GM10847 (cell line): ENCODE results near the gene USF2.

ENCODE experiments used
- POLR2A ChIP-seq: IDR thresholded peaks from 2 replicates; pipeline ENCODE4 v1.6.1; 2011; ENCODE audit not compliant: insufficient read length; ENCODE audit errors: extremely low read depth

Gene USF2

DNA sequence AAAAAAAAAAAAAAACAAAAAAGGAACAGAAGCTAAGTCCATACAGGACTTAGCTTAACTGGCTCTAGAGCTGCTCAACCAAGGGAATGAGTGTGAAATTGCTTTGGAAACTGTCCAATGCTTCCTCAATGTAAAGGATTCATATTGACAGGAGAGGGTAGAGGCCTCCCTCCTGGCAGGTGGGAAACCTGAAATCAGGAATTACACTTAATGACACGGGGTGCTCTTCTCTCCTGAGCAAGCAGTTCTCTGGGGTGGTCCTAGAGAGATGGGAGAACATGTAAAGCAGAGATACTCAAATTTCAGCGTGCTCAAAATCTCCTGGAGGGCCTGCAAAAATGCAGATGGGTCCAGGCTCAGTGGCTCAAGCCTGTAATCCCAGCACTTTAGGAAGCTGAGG lies 19.6 kb downstream of the USF2 start:
- no peak for TF ChIP-seq POLR2A

DNA sequence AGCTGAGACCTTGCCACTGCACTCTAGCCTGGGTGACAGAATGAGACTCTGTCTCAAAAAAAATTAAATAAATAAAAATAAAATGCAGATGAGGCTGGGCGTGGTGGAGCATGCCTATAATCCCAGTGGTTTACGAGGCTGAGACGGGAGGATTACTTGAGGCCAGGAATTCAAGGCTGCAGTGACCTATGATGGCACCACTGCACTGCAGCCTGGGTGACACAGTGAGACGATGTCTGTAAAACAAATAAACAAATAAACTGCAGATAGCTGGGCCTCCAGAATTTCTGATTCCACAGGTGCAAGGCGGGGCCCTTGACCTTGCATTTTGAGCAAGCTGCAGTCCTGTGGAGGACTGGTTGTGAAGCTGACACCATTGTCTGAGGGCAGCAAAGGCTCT lies 20.1 kb downstream of the USF2 start:
- TF ChIP-seq POLR2A: no peak

DNA sequence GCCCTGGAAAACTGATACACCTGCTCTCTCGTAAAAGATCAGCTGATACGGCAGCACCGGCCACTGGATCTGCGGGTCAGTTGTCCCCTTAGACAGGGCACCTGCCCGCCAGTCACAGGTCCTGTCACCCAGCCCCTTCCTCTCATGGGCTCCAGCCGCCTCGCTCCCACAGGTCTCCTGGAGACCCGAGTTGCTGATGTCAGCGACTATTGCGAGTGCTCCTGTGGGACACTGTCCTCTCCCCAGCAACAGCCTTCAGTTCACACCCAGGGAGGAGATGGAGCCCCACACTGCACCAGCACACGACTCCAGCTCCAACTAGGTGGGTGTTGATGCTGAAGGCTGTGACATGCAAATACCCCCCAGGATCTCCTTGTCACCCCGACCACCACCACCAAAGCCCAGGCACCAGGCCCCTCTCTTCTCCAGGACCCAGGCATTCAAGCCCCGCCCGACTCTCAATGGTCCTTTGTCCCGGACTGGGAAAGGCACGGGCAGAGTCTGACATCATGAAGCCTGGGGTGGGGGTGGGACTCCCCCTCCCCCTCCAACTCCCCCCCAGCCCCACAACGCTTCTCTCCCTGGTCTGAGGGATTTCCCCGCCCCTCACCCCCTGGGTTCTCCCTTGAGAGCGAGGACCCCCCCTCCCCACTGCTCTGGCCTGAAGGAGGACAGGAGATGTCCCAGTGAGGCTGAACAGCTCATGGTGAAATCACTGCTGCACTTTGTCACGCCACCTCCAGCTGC lies 21.8 kb downstream of the USF2 start:
- TF ChIP-seq POLR2A: no peak

DNA sequence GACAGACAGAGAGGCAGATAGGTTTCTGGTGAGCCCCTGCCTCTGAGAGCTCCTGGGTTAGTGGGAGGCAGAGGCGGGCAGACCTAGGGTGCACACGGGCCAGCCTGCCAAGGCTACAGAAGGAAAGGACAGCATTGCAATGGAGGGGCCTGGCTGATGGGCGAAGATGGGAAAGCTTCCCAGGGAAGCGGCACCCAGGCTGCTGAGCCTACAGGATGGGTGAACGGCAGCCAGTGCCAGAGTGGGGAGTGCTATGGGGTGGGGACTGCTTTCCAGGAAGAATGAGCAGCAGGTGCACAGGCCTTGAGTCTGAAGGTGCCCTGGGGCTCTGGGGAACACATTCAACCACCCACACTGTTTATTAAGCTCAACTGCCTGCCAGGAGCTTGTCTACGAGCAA lies 22.5 kb downstream of the USF2 start:
- no peak for TF ChIP-seq POLR2A

DNA sequence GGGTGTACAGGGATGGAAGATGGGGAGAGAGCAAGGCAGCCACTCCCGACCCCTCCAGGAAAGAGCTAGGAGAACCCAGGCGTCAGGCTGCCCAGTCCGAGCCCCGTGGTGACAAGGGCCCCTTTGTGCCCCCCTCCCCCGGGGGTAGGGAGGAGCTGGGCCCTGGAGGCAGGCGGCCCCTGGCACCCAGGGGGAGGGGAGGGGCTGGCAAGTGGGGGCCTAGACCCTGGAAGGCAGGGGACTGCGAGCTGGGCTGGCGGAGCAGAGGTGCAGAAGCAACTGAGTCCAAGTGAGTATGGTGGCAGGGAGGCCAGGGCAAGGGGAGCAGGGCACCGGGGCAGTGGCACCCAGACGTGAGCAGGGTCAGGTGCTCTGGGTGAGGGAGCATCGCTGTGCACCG lies 23.2 kb downstream of the USF2 start, which contains the start of gene MAG:
Gene MAG (plus strand): TSS at position 246 of the 400 bp plus-strand sequence. CDS start 3,248 bp downstream, outside the sequence.
- TF ChIP-seq POLR2A: no peak

DNA sequence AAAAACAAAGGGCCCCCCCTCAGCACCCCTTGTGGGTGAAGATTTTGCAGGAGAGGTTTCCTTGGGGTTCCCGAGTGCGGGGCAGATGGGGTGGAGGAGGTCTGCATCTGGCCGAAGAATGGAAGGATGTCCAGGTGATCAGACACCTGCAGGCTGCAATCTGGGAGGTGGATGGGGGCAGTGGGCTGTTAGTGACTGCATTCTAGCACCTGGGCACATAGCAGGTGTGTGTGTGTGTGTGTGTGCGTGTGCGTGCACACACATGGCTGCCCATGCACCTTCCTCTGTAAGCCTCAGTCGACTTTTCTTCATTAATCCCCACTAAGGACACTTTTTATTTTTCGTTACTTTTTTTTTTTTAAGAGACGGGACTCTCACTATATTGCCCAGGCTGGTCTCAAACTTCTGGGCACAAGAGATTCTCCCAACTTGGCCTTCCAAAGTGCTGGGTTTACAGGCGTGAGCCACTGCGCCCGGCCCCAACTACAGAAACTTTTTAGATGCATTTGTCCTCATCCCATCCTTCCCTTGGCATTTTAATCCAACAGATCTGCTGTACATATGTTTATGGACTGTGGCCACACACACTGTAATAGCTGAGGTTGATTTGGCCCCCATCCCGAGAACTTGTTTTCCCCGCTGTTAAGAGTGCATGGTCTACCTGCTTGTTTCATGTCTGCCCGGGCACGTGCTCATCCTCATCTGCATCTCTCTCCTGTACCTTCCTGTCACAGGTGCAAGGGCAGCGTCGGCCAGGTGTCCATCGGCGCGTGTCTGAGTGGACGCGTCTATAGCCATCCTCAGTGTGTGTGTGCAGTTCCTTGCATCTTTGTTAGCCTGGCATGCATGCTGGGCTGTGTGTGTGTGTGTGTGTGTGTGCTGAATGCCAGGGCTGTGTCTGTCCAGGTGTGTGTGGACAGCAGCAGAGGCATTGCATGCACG lies 23.9 kb downstream of the USF2 start:
- TF ChIP-seq POLR2A: no peak

DNA sequence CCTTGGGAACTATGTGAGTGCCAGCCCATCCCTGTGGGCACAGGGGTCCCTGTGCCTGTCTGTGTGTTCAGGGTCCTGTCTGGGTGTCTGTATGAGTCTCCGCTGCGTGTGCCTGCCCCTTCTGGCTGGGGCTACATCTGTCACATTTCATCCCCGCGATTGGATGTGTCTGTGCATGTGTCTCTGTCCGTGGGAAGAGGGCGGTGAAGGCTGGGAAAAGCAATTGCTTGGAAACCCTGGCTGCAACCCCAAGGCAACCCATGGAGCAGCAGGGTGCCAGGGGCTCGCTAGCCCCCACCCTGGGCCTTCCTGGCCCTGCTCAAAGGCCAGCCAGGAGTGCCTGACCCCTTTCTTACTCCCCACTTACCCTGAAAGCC lies 24.6 kb downstream of the USF2 start:
- no peak for TF ChIP-seq POLR2A

DNA sequence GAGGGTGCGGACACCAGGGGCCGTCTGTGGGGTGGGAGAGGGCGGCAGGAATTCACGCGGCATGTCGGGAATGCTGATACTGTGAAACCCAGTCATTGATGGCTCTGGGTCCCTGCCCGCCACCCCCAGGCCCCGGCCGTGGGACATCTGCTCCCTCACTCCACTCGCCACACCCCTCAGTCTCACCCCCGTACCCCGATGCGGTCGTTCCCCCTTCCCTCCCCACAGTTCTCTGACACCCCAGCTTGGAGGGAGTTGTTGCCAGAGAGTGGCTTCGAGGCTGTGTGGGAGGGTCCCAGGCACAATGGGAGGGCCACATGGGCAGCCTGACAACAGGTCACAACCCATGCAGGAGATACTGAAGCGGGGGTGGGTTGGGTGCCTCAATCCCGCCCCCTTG lies 25.0 kb downstream of the USF2 start:
- TF ChIP-seq POLR2A: no peak

DNA sequence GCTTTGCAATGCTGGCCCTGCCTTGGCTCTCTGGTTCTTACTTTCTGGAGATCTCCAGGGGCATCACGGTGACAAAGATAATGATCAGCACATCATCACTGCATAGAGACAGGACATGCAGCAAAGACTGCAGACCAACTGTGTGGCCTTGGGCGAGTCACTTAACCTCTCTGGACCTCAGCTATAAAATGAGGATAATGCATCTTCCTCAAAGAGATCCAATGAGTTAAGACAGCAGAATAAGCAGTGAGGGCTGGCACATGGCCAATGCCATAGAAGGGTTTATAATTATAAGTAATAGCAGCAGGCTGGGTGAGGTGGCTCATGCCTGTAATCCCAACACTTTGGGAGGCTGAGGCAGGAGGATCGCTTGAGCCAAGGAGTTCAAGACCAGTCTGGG lies 25.6 kb downstream of the USF2 start:
- no peak for TF ChIP-seq POLR2A

DNA sequence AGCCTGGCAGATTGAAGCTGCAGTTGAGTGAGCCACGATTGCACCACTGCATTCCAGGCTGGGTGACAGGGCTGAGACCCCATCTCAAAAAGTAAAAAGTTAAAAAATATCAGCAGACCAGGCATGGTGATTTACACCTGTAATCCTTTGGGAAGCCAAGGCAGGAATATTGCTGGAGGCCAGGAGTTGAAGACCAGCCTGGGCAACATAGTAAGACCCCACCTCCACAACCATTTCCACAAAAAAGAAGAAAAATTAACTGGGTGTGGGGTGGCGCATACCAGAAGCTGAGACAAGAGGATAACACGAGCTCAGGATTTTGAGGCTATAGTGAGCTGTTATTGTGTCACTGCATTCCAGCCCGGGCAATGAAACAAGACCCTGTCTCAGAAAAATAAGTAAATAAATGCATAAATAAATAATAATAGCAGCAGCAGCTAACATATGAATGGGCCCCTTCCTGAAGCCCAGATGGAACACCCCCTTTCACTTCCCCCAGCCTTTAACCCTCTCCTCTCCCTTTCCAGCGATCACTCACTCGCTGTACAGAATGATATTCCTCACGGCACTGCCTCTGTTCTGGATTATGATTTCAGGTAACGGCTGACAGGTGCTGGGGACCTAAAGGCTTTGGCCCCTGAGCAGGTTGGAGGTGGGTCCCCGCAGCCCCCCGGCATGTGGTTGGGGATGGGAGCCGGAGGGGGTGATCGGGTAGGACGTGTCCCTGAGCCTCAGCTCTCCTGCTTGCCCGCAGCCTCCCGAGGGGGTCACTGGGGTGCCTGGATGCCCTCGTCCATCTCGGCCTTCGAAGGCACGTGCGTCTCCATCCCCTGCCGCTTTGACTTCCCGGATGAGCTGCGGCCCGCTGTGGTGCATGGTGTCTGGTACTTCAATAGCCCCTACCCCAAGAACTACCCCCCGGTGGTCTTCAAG lies 26.4 kb downstream of the USF2 start:
- no peak for TF ChIP-seq POLR2A

DNA sequence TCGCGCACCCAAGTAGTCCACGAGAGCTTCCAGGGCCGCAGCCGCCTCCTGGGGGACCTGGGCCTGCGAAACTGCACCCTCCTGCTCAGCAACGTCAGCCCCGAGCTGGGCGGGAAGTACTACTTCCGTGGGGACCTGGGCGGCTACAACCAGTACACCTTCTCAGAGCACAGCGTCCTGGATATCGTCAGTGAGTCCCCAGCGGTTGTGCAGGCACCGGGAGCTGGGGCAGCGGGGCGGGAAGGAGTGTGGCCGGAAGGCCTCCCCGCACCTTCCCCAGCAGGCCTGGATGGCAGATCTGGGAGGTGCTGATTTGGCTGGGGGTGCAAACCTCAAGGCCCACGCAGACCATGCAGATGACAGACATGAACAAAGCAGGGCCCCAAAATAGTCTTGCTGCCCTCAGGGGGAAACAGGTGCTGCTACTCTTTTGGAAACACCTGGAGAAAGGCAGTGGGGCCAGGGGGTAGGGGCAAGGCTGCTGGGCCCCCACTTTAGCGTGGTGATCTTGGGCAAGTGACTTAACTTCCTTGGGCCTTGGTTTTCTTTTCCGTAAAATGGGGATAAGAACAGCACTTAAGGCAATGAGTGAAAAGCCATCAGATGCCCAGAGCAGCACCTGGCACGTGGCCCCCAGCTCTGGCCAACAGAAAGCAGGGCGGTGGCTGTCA lies 27.2 kb downstream of the USF2 start:
- TF ChIP-seq POLR2A: no peak

DNA sequence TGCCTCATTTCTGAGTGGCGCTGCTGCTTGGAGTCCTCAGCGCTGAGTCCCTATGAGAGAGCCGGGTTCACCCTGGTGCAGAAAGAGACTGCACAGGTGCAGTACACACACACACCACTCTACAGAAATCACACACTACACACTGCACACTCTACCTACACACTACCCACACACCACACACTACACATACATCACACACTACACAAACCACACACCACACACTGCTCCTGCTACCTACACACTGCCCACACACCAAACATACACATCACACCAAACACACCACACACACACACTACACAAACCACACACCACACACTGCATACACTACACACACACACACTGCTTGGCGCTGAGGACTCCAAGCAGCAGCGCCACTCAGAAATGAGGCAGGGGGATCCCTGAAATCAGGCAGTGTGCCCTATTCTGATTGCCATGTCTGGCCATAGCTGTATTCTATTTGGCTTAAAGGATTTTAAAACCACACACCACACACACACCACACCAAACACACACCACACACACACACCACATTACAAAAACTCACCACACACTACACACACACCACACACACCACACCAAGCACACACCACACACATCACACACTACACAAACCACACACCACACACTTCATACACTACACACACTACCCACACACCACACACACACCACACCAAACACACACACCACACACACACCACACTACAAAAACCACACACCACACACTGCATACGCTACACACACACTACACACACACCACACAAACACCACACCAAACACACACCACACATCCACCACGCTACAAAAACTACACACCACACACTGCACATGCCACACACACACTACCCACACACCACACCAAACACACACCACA lies 28.1 kb downstream of the USF2 start:
- no peak for TF ChIP-seq POLR2A

DNA sequence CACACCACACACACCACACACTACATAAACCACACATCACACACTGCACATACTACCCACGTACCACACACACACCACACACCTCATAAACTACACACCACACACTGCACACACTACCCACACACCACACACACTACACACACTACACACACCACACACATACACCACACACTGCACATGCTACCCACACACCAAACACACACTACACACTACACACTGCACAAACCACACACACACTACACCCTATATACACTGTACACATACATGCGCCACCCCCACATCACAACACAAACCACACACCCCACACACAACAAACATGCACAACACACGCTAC lies 28.7 kb downstream of the USF2 start:
- TF ChIP-seq POLR2A: no peak

DNA sequence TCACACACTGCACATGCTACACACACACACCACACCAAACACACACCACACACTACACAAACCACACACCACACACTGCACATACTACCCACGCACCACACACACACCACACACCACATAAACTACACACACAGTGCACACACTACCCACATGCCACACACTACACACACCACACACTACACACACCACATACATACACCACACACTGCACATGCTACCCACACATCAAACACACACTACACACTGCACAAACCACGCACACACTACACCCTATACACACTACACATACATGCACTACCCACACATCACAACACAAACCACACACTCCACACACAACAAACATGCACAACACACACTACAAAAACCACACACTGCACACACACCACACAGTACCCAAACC lies 29.2 kb downstream of the USF2 start:
- no peak for TF ChIP-seq POLR2A

DNA sequence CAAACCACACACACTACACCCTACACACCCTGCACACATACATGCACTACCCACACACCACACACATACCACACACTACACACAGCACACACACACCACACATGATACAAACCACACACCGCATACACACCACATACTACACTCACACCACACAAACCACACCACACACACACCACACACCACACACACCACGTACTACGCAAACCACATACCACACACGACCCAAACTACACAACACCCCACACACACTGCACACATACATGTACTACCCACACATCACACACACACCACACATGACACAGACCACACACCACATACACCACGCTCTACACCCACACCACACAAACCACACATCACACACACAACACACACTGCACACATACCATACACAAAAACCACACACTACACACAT lies 29.8 kb downstream of the USF2 start:
- TF ChIP-seq POLR2A: no peak
